Measurements from ENCODE around the gene LIMA1.

DNA sequence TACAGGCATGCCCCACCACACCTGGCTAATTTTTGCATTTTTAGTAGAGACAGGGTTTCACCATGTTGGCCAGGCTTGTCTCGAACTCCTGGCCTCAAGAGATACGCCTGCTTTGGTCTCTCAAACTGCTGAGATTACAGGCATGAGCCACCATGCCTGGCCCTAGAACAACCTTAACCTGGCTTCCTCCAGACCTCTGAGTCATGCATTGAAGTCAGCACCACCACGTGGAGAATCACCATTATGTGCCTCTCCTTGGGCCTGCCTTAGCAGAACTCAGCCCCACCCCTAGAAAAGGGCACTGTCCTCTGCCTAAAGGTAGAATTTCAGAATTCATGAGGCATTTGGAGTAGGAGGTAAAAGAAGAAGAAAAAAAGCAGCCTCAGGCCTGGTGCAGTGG is 49.0 kb downstream of the LIMA1 start:
- no peak for TF ChIP-seq EZH2 (IDR thresholded peaks at IDR 0.05)
- TF ChIP-seq POLR2AphosphoS5 (IDR thresholded peaks at IDR 0.05; ENCODE audit: borderline replicate concordance, low read depth, low read length), result no peak

Measured in SK-N-MC (cell line).